ENCODE measurements around the gene CSMD2.

Gene CSMD2

DNA sequence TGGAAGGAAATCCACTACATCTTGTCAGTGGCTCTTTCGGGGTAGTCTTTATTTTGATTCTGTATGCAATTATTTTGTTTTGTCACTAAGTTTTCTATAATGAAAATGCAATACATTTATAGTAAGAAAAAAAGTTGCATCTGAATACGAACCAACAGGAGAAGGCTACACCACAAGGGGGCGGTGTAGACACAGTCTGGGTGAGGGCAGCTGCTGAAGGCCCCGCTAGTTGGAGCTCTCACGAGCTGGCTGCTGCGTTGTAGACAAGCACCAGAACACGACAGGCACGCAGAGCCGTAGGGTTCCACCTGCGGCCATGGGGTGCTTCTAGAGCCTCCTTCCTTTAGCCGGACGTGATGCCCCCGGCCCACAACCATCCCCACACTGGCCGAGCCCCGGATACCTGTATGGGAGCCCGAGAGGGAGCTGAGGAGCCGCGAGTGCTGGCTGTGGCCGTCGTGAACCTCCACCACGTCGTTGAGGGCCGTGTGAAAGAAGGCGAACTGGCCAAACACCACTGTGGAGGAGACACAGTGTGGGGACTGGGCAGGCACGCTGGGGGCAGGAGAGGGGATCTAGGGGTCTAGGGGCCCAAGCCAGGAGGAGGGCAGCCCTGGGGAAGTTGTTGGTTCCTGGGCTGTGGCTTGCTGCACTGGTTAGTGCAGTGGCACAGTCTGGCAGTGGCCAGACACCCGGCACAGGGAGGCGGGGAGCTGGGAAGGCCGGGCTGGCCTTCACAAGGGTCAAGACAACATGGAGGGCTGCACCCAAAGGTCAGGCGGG lies 531.8 kb downstream of the CSMD2 start:
- no peak overlapping the region for H3K4me3 ChIP-seq (ENCODE audit: low read length)
- no peaks in the 10 kb centered on the region for H3K9me3 ChIP-seq (ENCODE audit: insufficient read depth, low read depth, low read length)
- WGBS, result 49% methylated on average over 28 of the region's 29 CpGs
- no peak overlapping the region for H3K9ac ChIP-seq (ENCODE audit: low read depth, low read length)
- H3K27me3 ChIP-seq (ENCODE audit: insufficient read depth, low read length), result peaks cover 5% of the 10 kb centered on the region
- H3K4me1 ChIP-seq (ENCODE audit: insufficient read depth, low read length), result 0 out of 2 replicates have a peak, but pooled peaks cover 15% of the 10 kb centered on the region
- H3K27ac ChIP-seq (ENCODE audit: low read depth, low read length), result no peak overlapping the region
- H3K36me3 ChIP-seq (ENCODE audit: insufficient read depth, low read length), result no peaks in the 10 kb centered on the region

DNA sequence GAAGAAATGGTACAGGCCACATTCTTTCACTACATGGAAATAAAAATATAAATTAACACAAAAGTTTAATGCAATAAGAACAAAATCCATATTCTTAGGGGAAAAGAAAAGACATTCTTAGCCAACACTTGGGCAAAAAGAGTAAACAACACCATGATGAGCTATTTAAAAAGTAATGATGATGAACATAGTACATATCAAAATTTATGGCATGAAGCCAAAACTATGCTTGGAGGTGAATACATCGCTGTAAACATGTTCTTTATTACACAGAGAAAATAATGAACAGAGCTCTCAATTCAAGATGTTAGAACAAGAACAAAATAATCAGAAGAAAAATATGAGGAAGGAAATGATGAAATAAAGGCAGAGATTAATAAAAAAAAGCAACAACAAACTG lies 534.3 kb downstream of the CSMD2 start:
- Histone ChIP-seq H3K36me3 (ENCODE audit: insufficient read depth, low read length) (no peaks in the 10 kb centered on the region), H3K27me3 (ENCODE audit: insufficient read depth, low read length) (peaks cover 5% of the 10 kb centered on the region), H3K9me3 (ENCODE audit: insufficient read depth, low read depth, low read length) (no peaks in the 10 kb centered on the region), H3K4me1 (ENCODE audit: insufficient read depth, low read length) (0 out of 2 replicates have a peak, but pooled peaks cover 7% of the 10 kb centered on the region), H3K9ac (ENCODE audit: low read depth, low read length) (no peak overlapping the region), H3K27ac (ENCODE audit: low read depth, low read length) (no peak overlapping the region), H3K4me3 (ENCODE audit: low read length) (no peak overlapping the region)
- WGBS, result no CpG with 5 or more reads among the region's 1 CpG

DNA sequence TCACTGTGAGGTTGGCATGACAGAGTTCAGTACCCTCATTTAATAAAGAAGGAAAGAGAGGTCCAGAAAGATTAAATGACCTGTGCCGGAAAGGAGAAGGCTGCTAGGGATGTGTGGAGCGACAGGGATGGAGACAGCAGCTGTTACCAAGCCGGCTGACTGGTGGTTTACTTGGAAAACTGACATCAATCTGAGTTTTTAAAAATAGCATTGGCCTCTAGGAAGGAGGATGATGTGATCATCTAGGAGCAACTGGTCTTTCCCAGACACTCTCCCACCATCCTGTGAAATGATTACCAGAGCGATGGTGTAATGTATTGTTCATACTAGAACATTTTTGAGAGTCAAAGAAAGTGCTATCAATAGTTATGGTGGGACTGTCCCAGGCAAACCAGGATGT lies 538.2 kb downstream of the CSMD2 start:
- Histone ChIP-seq H3K9ac (ENCODE audit: low read depth, low read length) (no peak overlapping the region), H3K27ac (ENCODE audit: low read depth, low read length) (no peak overlapping the region), H3K9me3 (ENCODE audit: insufficient read depth, low read depth, low read length) (no peaks in the 10 kb centered on the region), H3K4me1 (ENCODE audit: insufficient read depth, low read length) (no peaks in the 10 kb centered on the region), H3K36me3 (ENCODE audit: insufficient read depth, low read length) (peaks cover 8% of the 10 kb centered on the region; the same call in 1 of the 2 replicates), H3K27me3 (ENCODE audit: insufficient read depth, low read length) (no peaks in the 10 kb centered on the region), H3K4me3 (ENCODE audit: low read length) (no peak overlapping the region)
- 93% methylated on average over 4 of the region's 4 CpGs for WGBS

DNA sequence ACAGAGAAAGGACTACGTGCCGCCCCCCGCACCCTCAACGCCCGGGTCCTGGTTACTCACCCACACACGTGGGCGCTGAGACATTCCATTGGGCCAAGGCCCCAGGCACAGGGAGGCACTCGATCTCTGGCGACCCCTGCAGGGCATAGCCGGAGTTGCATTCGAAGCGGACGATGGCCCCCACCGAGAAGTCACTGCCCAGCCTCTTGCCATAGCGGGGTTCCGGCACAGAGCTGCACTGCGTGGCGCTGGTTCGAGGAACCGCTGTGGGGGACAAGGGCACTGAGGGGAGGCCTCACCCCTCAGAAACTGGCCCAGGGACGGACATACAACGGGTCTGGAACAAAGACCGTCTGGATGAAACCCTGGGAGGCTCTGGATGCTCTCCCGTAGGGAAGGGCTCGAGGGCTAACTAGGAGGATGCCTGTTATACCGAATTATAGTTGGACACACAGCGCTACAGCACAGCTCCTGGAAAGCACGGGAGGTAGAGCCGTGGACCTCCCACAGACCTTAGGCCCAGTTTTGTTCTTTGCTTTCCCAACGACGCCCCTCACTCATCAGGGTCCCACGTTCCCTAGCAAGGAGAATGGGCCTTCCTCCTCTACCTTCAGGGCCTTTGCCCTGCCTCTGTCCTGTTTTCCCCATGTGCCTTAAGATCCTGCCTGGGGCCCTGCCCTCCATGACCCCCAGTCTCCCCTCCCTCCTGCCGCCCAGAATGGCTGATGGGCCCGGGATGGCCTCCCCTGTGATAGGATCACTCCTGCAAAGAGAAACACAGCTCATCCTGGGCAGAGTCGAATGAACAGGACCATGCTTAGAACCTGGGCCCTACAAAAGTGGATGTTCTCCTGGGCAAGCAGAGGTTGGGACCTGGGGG lies 539.8 kb downstream of the CSMD2 start:
- Histone ChIP-seq H3K9ac (ENCODE audit: low read depth, low read length) (no peak overlapping the region), H3K36me3 (ENCODE audit: insufficient read depth, low read length) (peaks cover 10% of the 10 kb centered on the region; the same call in 1 of the 2 replicates), H3K27ac (ENCODE audit: low read depth, low read length) (no peak overlapping the region), H3K4me1 (ENCODE audit: insufficient read depth, low read length) (no peaks in the 10 kb centered on the region), H3K9me3 (ENCODE audit: insufficient read depth, low read depth, low read length) (no peaks in the 10 kb centered on the region), H3K27me3 (ENCODE audit: insufficient read depth, low read length) (no peaks in the 10 kb centered on the region), H3K4me3 (ENCODE audit: low read length) (no peak overlapping the region)
- WGBS, result 92% methylated on average over 35 of the region's 35 CpGs

DNA sequence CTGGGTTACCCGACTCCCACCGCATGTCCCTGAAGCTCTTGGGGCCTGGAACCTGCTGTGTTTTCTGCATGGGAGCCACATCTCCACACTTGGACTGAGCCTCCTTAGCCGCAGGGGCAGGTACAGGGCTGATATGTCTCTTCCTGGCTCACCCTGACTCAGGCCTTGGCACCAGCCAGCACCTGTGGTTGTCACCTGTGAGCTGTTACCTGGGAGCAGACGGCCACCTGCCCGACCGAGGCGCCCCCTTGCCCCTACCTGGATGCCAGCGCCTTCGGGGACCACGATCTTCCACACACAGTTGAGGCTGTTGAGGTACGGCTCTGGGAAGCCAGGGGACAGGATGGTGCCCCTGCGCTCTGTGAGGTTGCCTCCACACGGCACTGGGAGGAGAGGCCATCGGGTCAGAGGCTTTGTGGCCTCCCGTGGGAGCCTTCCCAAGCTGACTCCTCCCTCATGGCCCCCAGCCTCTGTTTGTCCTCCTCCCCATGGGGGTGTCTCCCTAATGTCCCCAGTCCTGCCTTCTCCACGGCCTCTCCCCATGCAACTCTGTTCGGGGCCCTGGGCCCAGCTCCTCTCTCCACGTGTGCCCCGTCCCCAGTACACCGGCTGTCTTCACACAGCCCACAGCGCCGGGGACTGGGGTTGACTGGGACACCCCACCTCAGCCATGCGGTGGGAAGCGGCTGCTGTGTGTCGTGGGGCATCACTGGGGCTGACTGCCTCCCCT lies 540.6 kb downstream of the CSMD2 start:
- no peak overlapping the region for H3K9ac ChIP-seq (ENCODE audit: low read depth, low read length)
- H3K9me3 ChIP-seq (ENCODE audit: insufficient read depth, low read depth, low read length), result no peaks in the 10 kb centered on the region
- H3K27ac ChIP-seq (ENCODE audit: low read depth, low read length), result no peak overlapping the region

DNA sequence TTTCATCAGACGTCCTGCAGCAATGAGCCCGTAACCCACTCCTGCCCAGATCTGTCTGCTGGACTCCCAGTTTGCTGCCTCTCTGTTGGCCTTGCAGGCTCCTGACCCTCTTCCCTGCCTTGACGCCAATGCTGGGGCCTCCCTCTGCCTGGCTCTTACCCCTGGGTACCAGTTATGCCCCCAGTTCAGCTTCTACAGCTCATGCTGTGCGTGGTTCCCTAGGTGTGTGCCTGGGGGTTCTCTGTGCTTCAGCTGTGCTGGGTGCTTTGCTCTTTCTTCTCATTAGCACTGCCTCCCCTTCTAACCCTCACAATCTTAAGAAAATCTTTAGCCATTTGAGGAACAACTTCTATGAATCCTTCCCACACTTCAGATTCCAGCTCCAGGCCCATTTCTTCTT lies 541.2 kb downstream of the CSMD2 start:
- Histone ChIP-seq H3K36me3 (ENCODE audit: insufficient read depth, low read length) (peaks cover 10% of the 10 kb centered on the region; the same call in 1 of the 2 replicates), H3K27me3 (ENCODE audit: insufficient read depth, low read length) (no peaks in the 10 kb centered on the region), H3K4me3 (ENCODE audit: low read length) (no peak overlapping the region), H3K27ac (ENCODE audit: low read depth, low read length) (no peak overlapping the region), H3K4me1 (ENCODE audit: insufficient read depth, low read length) (no peaks in the 10 kb centered on the region), H3K9me3 (ENCODE audit: insufficient read depth, low read depth, low read length) (no peaks in the 10 kb centered on the region), H3K9ac (ENCODE audit: low read depth, low read length) (no peak overlapping the region)
- WGBS, result 90% methylated on average over 4 of the region's 4 CpGs

More for the DNA sequence above, 540.6 kb downstream of the CSMD2 start:
- Histone ChIP-seq H3K4me1 (ENCODE audit: insufficient read depth, low read length) (no peaks in the 10 kb centered on the region), H3K27me3 (ENCODE audit: insufficient read depth, low read length) (no peaks in the 10 kb centered on the region), H3K36me3 (ENCODE audit: insufficient read depth, low read length) (peaks cover 10% of the 10 kb centered on the region; the same call in 1 of the 2 replicates), H3K4me3 (ENCODE audit: low read length) (no peak overlapping the region)
- WGBS, result 95% methylated on average over 25 of the region's 25 CpGs

DNA sequence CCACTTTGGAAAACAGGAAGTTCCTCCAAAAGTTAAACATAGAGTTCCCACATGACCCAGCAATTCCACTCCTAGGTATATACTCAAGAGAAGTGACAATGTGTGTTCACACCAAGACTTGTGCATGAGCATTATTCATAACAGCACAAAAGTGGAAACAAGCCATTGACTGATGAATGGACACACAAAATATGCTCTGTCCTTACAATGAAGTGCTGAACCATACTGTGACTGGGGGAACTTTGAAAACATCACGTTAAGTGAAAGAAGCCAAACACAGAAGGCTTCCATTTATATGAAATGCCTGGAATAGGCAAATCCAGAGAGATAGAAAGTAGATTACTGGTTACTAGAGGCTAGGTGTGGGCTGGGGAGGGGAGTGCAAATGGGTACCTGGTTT lies 542.3 kb downstream of the CSMD2 start:
- H3K4me1 ChIP-seq (ENCODE audit: insufficient read depth, low read length), result no peaks in the 10 kb centered on the region
- H3K27ac ChIP-seq (ENCODE audit: low read depth, low read length), result no peak overlapping the region
- no peak overlapping the region for H3K9ac ChIP-seq (ENCODE audit: low read depth, low read length)
- H3K36me3 ChIP-seq (ENCODE audit: insufficient read depth, low read length), result peaks cover 10% of the 10 kb centered on the region; the same call in 1 of the 2 replicates
- no peaks in the 10 kb centered on the region for H3K9me3 ChIP-seq (ENCODE audit: insufficient read depth, low read depth, low read length)
- WGBS, result 92% methylated on average over 1 of the region's 1 CpG
- H3K4me3 ChIP-seq (ENCODE audit: low read length), result no peak overlapping the region
- H3K27me3 ChIP-seq (ENCODE audit: insufficient read depth, low read length), result no peaks in the 10 kb centered on the region

DNA sequence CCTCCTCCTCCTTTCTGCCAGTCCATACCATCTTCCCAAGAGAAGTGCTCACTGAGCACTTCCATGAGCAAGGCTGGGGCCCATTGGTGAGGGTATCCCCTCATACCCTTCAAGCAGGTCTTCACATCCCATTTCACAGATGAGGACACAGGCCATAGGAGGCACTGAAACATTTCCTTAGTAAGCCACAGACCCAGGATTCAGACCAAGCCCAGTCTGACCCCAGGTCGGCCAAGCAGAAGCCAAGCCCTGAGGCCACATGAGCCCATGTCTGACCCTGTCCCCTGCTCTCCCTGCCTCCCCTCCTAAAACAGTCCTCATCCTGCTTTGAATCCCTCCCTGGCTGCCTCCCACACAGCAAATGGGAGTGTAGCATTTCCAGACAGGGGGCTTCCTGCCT lies 546.4 kb downstream of the CSMD2 start:
- Histone ChIP-seq H3K27ac (ENCODE audit: low read depth, low read length) (no peak overlapping the region), H3K36me3 (ENCODE audit: insufficient read depth, low read length) (peaks cover 13% of the 10 kb centered on the region; the same call in 1 of the 2 replicates), H3K9ac (ENCODE audit: low read depth, low read length) (no peak overlapping the region), H3K4me1 (ENCODE audit: insufficient read depth, low read length) (no peaks in the 10 kb centered on the region), H3K27me3 (ENCODE audit: insufficient read depth, low read length) (no peaks in the 10 kb centered on the region), H3K9me3 (ENCODE audit: insufficient read depth, low read depth, low read length) (no peaks in the 10 kb centered on the region), H3K4me3 (ENCODE audit: low read length) (no peak overlapping the region)
- WGBS, result 86% methylated on average over 1 of the region's 1 CpG

DNA sequence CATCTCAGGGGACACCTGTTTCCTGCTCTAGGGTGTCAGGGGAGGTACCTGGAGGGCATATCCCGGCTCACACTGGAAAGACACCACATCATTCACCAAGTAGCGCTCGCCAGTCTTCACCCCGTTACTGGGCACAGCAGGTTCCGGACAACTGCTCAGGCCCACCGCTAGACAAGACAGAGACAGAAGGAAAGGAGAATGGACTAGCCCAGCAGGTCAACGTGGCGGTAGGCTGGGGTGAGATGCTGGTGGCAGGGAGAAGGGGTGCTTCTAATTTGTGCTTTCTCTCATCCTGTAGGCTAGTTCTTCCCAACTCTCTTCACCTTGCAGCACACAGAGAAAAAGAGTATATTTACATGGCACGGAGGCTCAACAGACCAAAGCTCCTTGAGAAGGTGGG lies 547.6 kb downstream of the CSMD2 start:
- Histone ChIP-seq H3K4me1 (ENCODE audit: insufficient read depth, low read length) (no peaks in the 10 kb centered on the region), H3K9ac (ENCODE audit: low read depth, low read length) (no peak overlapping the region), H3K27ac (ENCODE audit: low read depth, low read length) (no peak overlapping the region), H3K36me3 (ENCODE audit: insufficient read depth, low read length) (peaks cover 7% of the 10 kb centered on the region; the same call in 1 of the 2 replicates), H3K9me3 (ENCODE audit: insufficient read depth, low read depth, low read length) (no peaks in the 10 kb centered on the region), H3K27me3 (ENCODE audit: insufficient read depth, low read length) (no peaks in the 10 kb centered on the region), H3K4me3 (ENCODE audit: low read length) (no peak overlapping the region)
- 93% methylated on average over 9 of the region's 9 CpGs for WGBS

DNA sequence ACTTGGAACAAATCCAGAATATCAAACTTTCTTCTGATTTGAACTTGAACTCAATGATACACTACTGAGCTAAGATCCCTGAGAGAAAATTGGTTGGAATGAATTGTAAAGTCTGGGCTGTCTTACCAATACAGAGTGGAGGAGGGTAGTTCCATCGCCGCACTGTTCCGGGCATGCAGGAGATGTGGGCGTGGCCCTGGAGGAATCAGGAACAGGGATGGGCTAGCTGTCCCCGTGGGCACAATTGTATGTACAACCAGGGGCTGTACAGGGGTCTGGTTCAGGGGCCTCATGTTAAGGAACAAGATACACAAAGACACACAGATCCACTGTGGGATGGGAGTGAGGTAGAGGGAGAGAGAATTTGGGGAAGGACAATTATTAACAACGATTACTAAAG lies 548.2 kb downstream of the CSMD2 start:
- Histone ChIP-seq H3K27ac (ENCODE audit: low read depth, low read length) (no peak overlapping the region), H3K27me3 (ENCODE audit: insufficient read depth, low read length) (no peaks in the 10 kb centered on the region), H3K9ac (ENCODE audit: low read depth, low read length) (no peak overlapping the region), H3K4me3 (ENCODE audit: low read length) (no peak overlapping the region), H3K36me3 (ENCODE audit: insufficient read depth, low read length) (peaks cover 5% of the 10 kb centered on the region; the same call in 1 of the 2 replicates), H3K4me1 (ENCODE audit: insufficient read depth, low read length) (no peaks in the 10 kb centered on the region), H3K9me3 (ENCODE audit: insufficient read depth, low read depth, low read length) (no peaks in the 10 kb centered on the region)
- 93% methylated on average over 6 of the region's 6 CpGs for WGBS

All from HUES64 (cell line).